WI38 (cell line): ENCODE measurements around the gene BRD3.
A peak's percentile ranks its signal among the peaks of the same experiment; 100 is the strongest.
"Not testable (repeated sequence)": the region's sequence is repeated elsewhere in the genome, so short reads cannot be mapped to it uniquely, and the experiment has no call there.

Experiments used
- H3K4me3 ChIP-seq: 2 replicates; pipeline ENCODE4 v1.5.1; 2011; ENCODE audit warnings: low read depth, mild to moderate bottlenecking, control low read depth, low read length
- TF ChIP-seq, protein P1 (sequence below): IDR thresholded peaks from 2 replicates; pipeline ENCODE4 v1.5.1; 2012; ENCODE audit warnings: low read depth, mild to moderate bottlenecking, control low read depth, low read length

BRD3 gene

DNA sequence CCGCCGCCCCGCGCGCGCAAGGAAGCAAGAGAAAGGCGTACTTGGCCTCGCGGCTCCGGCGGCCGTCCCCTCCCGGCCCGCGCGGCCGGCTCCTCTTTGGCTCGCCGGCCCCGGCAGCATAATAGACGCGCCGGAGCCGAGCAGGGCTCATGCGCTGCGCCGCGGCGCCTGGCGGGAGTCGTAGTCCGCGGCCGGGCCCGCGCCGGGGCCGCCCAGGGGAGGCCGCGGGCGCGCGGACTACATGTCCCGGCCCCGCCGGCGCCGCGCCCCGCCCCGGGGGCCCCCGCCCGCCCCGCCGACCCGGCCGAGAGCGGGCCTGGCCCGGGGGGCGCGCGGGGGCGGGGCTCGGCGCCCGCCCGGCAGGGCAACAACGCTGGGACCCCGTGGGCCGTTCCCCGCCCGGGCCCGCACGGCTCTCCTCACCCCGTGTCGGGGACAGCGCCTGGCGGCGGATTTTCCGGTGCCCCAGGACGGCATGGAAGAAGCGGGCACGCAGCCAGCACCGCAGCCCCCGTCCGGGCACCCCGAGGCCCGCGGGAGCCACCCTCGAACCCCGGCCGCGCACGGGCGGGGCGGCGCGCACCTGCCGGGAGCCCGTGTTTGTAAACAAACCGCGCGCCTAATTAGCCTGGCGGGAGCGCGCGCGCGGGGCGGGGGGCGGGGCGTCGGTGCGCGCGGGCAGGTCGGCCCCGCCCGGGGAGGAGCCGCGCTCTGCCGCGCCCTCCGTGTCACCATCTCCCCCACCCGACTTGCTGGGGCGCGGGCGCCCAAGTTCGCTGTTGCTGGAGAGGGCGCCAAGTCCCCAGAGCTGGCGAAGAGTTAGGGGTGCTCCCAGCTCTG lies at the start of gene BRD3:
TSS of gene BRD3 (minus strand) at position 123 of the 840 bp plus-strand sequence. CDS start 14,549 bp downstream, outside the sequence.
- H3K4me3 ChIP-seq = peak within 1 kb of the TSS; percentile 85
- TF ChIP-seq, protein P1, sequence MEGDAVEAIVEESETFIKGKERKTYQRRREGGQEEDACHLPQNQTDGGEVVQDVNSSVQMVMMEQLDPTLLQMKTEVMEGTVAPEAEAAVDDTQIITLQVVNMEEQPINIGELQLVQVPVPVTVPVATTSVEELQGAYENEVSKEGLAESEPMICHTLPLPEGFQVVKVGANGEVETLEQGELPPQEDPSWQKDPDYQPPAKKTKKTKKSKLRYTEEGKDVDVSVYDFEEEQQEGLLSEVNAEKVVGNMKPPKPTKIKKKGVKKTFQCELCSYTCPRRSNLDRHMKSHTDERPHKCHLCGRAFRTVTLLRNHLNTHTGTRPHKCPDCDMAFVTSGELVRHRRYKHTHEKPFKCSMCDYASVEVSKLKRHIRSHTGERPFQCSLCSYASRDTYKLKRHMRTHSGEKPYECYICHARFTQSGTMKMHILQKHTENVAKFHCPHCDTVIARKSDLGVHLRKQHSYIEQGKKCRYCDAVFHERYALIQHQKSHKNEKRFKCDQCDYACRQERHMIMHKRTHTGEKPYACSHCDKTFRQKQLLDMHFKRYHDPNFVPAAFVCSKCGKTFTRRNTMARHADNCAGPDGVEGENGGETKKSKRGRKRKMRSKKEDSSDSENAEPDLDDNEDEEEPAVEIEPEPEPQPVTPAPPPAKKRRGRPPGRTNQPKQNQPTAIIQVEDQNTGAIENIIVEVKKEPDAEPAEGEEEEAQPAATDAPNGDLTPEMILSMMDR = no peak

DNA sequence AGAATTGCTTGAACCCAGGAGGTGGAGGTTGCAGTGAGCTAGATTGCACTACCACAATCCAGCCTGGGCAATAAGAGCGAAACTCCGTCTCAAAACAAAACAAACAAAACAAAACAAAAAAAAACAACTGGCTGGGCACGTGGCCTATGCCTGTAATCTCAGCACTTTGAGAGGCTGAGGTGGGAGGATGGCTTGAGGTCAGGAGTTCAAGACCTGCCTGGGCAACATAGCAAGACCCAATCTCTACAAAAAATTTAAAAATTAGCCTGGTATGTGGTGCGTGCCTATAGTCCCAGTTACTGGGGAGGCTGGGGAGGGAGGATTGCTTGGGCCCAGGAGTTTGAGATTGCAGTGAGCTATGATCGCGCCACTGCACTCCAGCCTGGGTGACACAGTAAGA lies 44.7 kb upstream of the BRD3 start:
- TF ChIP-seq, protein P1 = no peak
- H3K4me3 ChIP-seq = no peak overlapping the region

DNA sequence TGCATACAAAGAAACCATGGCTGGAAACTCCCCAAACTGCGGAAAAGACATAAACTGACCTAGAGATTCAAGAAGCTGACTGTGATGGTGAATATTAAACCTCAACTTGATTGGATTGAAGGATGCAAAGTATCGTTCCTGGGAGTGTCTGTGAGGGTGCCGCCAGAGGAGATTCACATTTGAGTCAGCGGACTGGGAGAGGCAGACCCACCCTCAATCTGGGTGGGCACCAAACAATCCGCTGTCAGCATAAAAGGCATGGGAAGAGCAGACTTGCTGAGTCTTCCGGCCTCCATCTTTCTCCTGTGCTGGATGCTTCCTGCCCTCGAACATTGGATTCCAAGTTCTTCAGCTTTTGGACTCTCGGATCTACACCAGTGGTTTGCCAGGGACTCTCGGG lies 43.2 kb upstream of the BRD3 start:
- H3K4me3 ChIP-seq = no peak overlapping the region
- TF ChIP-seq, protein P1 = no peak

DNA sequence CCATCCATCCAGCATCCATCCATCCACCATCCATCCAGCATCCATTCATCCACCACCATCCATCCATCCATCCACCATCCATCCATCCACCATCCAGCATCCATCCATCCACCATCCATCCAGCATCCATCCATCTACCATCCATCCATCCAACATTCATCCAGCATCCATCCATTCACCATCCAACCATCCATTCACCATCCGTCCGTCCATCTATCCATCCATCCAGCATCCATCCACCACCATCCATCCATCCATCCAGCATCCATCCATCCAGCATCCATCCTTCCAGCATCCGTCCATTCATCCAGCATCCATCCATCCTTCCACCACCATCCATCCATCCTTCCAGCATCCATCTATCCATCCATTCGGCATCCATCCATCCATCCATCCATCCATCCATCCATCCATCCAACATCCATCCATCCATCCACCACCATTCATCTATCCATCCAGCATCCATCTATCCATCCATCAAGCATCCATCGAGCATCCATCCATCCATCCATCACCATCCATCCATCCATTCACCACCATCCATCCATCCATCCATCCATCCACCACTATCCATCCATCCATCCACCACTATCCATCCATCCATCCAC lies 35.7 kb upstream of the BRD3 start:
- no peak overlapping the region for H3K4me3 ChIP-seq
- TF ChIP-seq, protein P1 = no peak

DNA sequence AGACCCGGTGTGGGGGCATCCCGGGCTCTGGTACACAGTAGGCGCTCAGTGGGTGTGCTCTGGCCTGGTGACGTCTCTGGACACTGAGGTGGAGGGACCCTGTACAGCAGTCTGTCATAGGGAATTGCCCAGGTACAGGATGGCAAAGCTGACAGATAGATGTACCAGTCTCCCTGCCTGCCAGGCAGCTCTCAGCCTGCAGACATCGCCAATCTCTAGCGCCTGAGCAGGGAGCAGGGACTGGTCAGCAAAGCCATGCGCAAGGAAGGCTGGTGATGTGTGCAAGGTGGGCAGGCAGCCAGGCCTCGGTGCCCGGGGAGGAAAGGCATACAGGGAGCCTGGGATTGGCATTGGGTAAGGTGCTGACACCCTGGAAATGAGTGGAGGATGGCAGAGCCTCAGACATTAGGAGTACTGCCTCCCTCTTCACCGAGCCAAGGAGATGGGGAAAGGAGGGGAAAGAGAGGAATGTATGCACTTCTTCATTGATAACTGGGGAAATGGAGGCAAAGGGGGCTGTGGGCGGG lies 33.9 kb upstream of the BRD3 start:
- TF ChIP-seq, protein P1 = no peak
- no peak overlapping the region for H3K4me3 ChIP-seq

DNA sequence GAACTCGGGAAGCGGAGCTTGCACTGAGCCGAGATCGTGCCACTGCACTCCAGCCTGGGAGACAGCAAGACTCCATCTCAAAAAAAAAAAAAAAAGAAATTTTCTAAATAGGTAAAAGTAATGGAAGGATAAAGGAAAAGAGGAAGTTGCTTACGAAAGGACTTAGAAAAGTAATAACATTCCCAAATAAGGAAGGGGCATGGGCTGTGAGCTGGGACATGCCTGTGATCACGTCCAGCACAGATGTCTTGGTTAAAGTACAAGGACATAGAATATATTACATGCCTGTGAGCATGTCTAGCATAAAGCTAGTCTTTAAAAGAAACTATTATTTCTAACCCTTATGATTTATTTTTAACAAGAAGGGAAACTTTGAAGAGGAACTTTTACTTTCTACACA lies 33.3 kb upstream of the BRD3 start:
- H3K4me3 ChIP-seq = not testable (repeated sequence)

DNA sequence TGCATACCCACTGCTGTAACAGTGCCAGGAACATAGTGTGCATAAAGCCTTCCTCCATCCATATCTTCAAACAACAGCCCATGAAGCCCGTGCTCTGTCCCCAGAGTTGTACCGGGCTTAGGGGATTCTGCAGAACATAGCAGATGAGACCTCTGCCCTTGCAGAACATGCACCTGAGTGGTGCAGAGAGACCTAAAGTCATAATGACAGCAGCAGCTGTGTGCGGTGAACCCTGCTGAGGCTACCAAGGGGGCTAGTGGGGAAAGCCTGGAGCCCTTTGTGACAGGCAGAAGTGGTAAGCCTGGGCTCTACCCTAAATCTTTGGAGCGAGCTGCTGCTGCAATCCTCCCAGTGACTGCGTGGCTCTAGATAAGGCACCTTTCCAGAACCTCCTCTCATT lies 32.2 kb upstream of the BRD3 start:
- no peak overlapping the region for H3K4me3 ChIP-seq
- TF ChIP-seq, protein P1 = no peak
